Caco-2 (cell line): Measurements from ENCODE around the gene PACS2. TPM values are rescaled to one million over a fixed set of nuclear protein-coding genes. Genes with fewer than 3 reads are reported as not detected.

ENCODE experiments used
- BruUV-seq: library from RNA; stranded (reverse); fragments of 400-500 nt; replicated peaks from 2 replicates; lab custom pipeline; 2021; lab: Mats Ljungman, UMichigan
- CTCF ChIA-PET: fragments of 300-600 bp; sonication (Branson Sonifier 250); formaldehyde crosslinking; loops from one replicate; lab custom pipeline; 2022; ENCODE audit warnings: antibody characterized with exemption; lab: Charles Lee
- POLR2A ChIA-PET: fragments of 300-600 bp; sonication (Branson Sonifier 250); formaldehyde crosslinking; loops from one replicate; lab custom pipeline; 2022; ENCODE audit warnings: antibody characterized with exemption; lab: Charles Lee
- DNase-seq, 2 experiments: peaks; one replicate each; pipeline versions ENCODE4 v3.0.0 to v3.0.0-alpha.2; 2020 to 2022
- H3K27me3 ChIP-seq: replicated peaks from 2 replicates; pipeline ENCODE4 v1.6.0; 2011; ENCODE audit warnings: low read length; ENCODE audit not compliant: control insufficient read depth, insufficient read depth
- H3K36me3 ChIP-seq: 2 replicates; pipeline ENCODE4 v1.5.1; 2011; ENCODE audit warnings: low read length; ENCODE audit not compliant: control insufficient read depth, insufficient read depth
- H3K4me1 ChIP-seq: fragments of 250-450 bp; sonication (Bioruptor Pico); 2 replicates; pipeline ENCODE4 v1.5.1; 2020; ENCODE audit warnings: mild to moderate bottlenecking
- H3K4me3 ChIP-seq: 2 replicates; pipeline ENCODE4 v1.5.1; 2011; ENCODE audit warnings: low read depth, mild to moderate bottlenecking, control low read depth, low read length
- H3K9me3 ChIP-seq: fragments of 250-450 bp; sonication (Bioruptor Pico); 2 replicates; pipeline ENCODE4 v1.5.1; 2020; ENCODE audit warnings: mild to moderate bottlenecking, moderate library complexity
- H3K27ac Mint-ChIP-seq: one replicate; pipeline ENCODE4 v1.8.0; 2022; ENCODE audit warnings: mixed read lengths; ENCODE audit not compliant: unreplicated experiment
- H3K27me3 Mint-ChIP-seq: one replicate; pipeline ENCODE4 v1.8.0; 2022; ENCODE audit warnings: mixed read lengths; ENCODE audit not compliant: insufficient read depth, unreplicated experiment
- H3K36me3 Mint-ChIP-seq: one replicate; pipeline ENCODE4 v1.8.0; 2022; ENCODE audit warnings: mild to moderate bottlenecking, mixed read lengths; ENCODE audit not compliant: insufficient read depth, unreplicated experiment
- H3K4me1 Mint-ChIP-seq: one replicate; pipeline ENCODE4 v1.8.0; 2022; ENCODE audit warnings: low read depth, mixed read lengths; ENCODE audit not compliant: unreplicated experiment
- H3K4me3 Mint-ChIP-seq: one replicate; pipeline ENCODE4 v1.8.0; 2022; ENCODE audit warnings: mild to moderate bottlenecking, moderate library complexity, mixed read lengths; ENCODE audit not compliant: unreplicated experiment
- H3K9me3 Mint-ChIP-seq: one replicate; pipeline ENCODE4 v1.8.0; 2022; ENCODE audit warnings: mixed read lengths; ENCODE audit not compliant: unreplicated experiment
- CTCF ChIP-seq, 2 experiments: fragments of 200-600 bp in 1 of 2; IDR thresholded peaks; 1 replicate in 1 of 2; 2 replicates in 1 of 2; pipeline versions ENCODE4 v1.5.1 to v1.8.0; 2011 to 2022; ENCODE audit warnings: antibody characterized with exemption in 1 of 2, control low read depth in 1 of 2, inconsistent platforms in 1 of 2, low read depth in 1 of 2, low read length in 1 of 2, mild to moderate bottlenecking in 1 of 2, moderate library complexity in 1 of 2; ENCODE audit not compliant: insufficient read depth in 1 of 2, severe bottlenecking in 1 of 2, unreplicated experiment in 1 of 2
- intact Hi-C: fragments of 100-400 bp; cut with micrococcal nuclease; formaldehyde crosslinking; loops from one replicate; pipeline ENCODE4 v1.10.0; 2022; ENCODE audit not compliant: unreplicated experiment
- total RNA-seq: library from RNA; stranded (reverse); gene quantifications from 2 replicates; pipeline ENCODE4 v1.2.3, GENCODE V29; 2022

PACS2 gene
- total RNA-seq, 1 experiment from 2014 or later, result 58.1 TPM

GRCh38 chr14:105412771-105413543 is 98.4 kb downstream of the PACS2 start:
- Mint-ChIP-seq H3K27ac (no peak overlapping the region), H3K27me3 (peaks cover 10% of the 10 kb centered on the region), H3K4me1 (no peaks in the 10 kb centered on the region), H3K36me3 (peaks cover 6% of the 10 kb centered on the region), H3K9me3 (no peaks in the 10 kb centered on the region), H3K4me3 (peak overlapping the region; percentile 25)
- ChIA-PET CTCF (interaction anchor here (0.7 to 1.0 kb wide), 2 partner anchors 77 to 243 kb away, joined by 4 to 5 read pairs; no protein-coding TSS in a partner anchor), POLR2A (interaction anchor here (0.6 kb wide), 1 partner anchor 30 kb away, joined by 5 read pairs; no protein-coding TSS in a partner anchor)
- Histone ChIP-seq H3K27me3 (no peaks in the 10 kb centered on the region), H3K9me3 (no peaks in the 10 kb centered on the region), H3K4me3 (no peak overlapping the region), H3K36me3 (no peaks in the 10 kb centered on the region), H3K4me1 (peaks cover 9% of the 10 kb centered on the region)
- no TSS peak for BruUV-seq
- DNase-seq, result no peak
- intact Hi-C loops, result no loop called here
- TF ChIP-seq CTCF (IDR thresholded peaks at IDR 0.05; ENCODE audit: insufficient read depth in 1 of 2, low read depth in 1 of 2, low read length in 1 of 2, severe bottlenecking in 1 of 2, unreplicated experiment in 1 of 2), result no peak

- H3K4me3 Mint-ChIP-seq, result no peak overlapping the region
- H3K4me1 Mint-ChIP-seq, result peaks cover 4% of the 10 kb centered on the region
- peaks cover 7% of the 10 kb centered on the region for H3K36me3 Mint-ChIP-seq
- H3K4me1 ChIP-seq, result peaks cover 13% of the 10 kb centered on the region
- TF ChIP-seq CTCF (IDR thresholded peaks at IDR 0.05; ENCODE audit: insufficient read depth in 1 of 2, low read depth in 1 of 2, low read length in 1 of 2, severe bottlenecking in 1 of 2, unreplicated experiment in 1 of 2), result no peak
- H3K27ac Mint-ChIP-seq, result no peak overlapping the region
- peaks cover 10% of the 10 kb centered on the region for H3K27me3 Mint-ChIP-seq
- no peak overlapping the region for H3K4me3 ChIP-seq
- no TSS peak for BruUV-seq
- H3K9me3 ChIP-seq, result no peaks in the 10 kb centered on the region
- no peaks in the 10 kb centered on the region for H3K36me3 ChIP-seq
- H3K27me3 ChIP-seq, result no peaks in the 10 kb centered on the region
- intact Hi-C loops, result no loop called here
- CTCF ChIA-PET, result no interaction called here
- POLR2A ChIA-PET, result interaction anchor here (0.6 kb wide), 1 partner anchor 29 kb away, joined by 5 read pairs; no protein-coding TSS in a partner anchor
- DNase-seq, result no peak
- H3K9me3 Mint-ChIP-seq, result no peaks in the 10 kb centered on the region
These were observed 99.0 kb downstream of the PACS2 start for GRCh38 chr14:105413544-105413886.

GRCh38 chr14:105414456-105415371 is 100.2 kb downstream of the PACS2 start:
- peak; percentile 49 to 65 for TF ChIP-seq CTCF (IDR thresholded peaks at IDR 0.05; ENCODE audit: insufficient read depth in 1 of 2, low read depth in 1 of 2, low read length in 1 of 2, severe bottlenecking in 1 of 2, unreplicated experiment in 1 of 2)
- peak; percentile 62 to 77 for DNase-seq
- CTCF ChIA-PET, result no interaction called here
- peaks cover 10% of the 10 kb centered on the region for H3K4me1 Mint-ChIP-seq
- peak overlapping the region; percentile 59 for H3K4me3 Mint-ChIP-seq
- Histone ChIP-seq H3K9me3 (no peaks in the 10 kb centered on the region), H3K36me3 (no peaks in the 10 kb centered on the region), H3K27me3 (no peaks in the 10 kb centered on the region), H3K4me3 (peak overlapping the region; percentile 39), H3K4me1 (peaks cover 22% of the 10 kb centered on the region)
- peaks cover 2% of the 10 kb centered on the region for H3K27me3 Mint-ChIP-seq
- H3K36me3 Mint-ChIP-seq, result peaks cover 12% of the 10 kb centered on the region
- H3K27ac Mint-ChIP-seq, result no peak overlapping the region
- BruUV-seq, result no TSS peak
- intact Hi-C loops, result loop anchor here (1.0 kb wide), 2 partner anchors 16 to 76 kb away; partner anchors contain the start of gene TEX22
- H3K9me3 Mint-ChIP-seq, result no peaks in the 10 kb centered on the region
- POLR2A ChIA-PET, result no interaction called here
